H9 (cell line): ENCODE measurements around the gene PCGF5. TPM values are rescaled to one million over a fixed set of nuclear protein-coding genes. Genes with fewer than 3 reads are reported as not detected.

ENCODE experiments used
- DNase-seq: peaks from one replicate; pipeline ENCODE4 v3.0.0-alpha.2; 2017
- H2AFZ ChIP-seq: one replicate; pipeline ENCODE4 v1.6.1; 2013; ENCODE audit warnings: mild to moderate bottlenecking, low read length, control low read depth, moderate library complexity
- H2AK5ac ChIP-seq: 2 replicates; pipeline ENCODE4 v1.6.1; 2013; ENCODE audit warnings: low read length, control low read depth, mixed read lengths; ENCODE audit not compliant: insufficient read length
- H2BK120ac ChIP-seq: one replicate; pipeline ENCODE4 v1.6.1; 2013; ENCODE audit warnings: low read depth, mild to moderate bottlenecking, low read length, control low read depth, inconsistent platforms; ENCODE audit not compliant: poor library complexity, severe bottlenecking
- H2BK12ac ChIP-seq: 2 replicates; pipeline ENCODE4 v1.6.1; 2013; ENCODE audit warnings: low read length, control low read depth, mixed read lengths, low read depth; ENCODE audit not compliant: insufficient read length
- H2BK15ac ChIP-seq: 2 replicates; pipeline ENCODE4 v1.6.1; 2013; ENCODE audit warnings: low read depth, low read length, control low read depth
- H2BK20ac ChIP-seq: one replicate; pipeline ENCODE4 v1.6.1; 2013; ENCODE audit warnings: low read depth, mild to moderate bottlenecking, low read length, control low read depth, inconsistent platforms; ENCODE audit not compliant: poor library complexity, severe bottlenecking
- H2BK5ac ChIP-seq: 2 replicates; pipeline ENCODE4 v1.6.1; 2013; ENCODE audit warnings: low read length, control low read depth, mixed read lengths; ENCODE audit not compliant: insufficient read length
- H3K14ac ChIP-seq: 2 replicates; pipeline ENCODE4 v1.6.1; 2013; ENCODE audit warnings: low read length, control low read depth; ENCODE audit not compliant: insufficient read depth
- H3K18ac ChIP-seq: 2 replicates; pipeline ENCODE4 v1.6.1; 2013; ENCODE audit warnings: low read depth, mild to moderate bottlenecking, mixed read lengths, low read length, control low read depth; ENCODE audit not compliant: insufficient read length
- H3K23ac ChIP-seq: 2 replicates; pipeline ENCODE4 v1.6.1; 2013; ENCODE audit warnings: low read length, control low read depth, mixed read lengths, low read depth; ENCODE audit not compliant: insufficient read length
- H3K23me2 ChIP-seq: 2 replicates; pipeline ENCODE4 v1.6.1; 2013; ENCODE audit warnings: low read depth, mild to moderate bottlenecking, mixed read lengths, low read length, control low read depth; ENCODE audit not compliant: insufficient read length, poor library complexity, severe bottlenecking
- H3K27ac ChIP-seq: 2 replicates; pipeline ENCODE4 v1.5.1; 2013; ENCODE audit warnings: low read length, control low read depth, mixed read lengths, low read depth; ENCODE audit not compliant: insufficient read length
- H3K27me3 ChIP-seq: 2 replicates; pipeline ENCODE4 v1.6.1; 2013; ENCODE audit warnings: low read length, control low read depth, inconsistent platforms; ENCODE audit not compliant: insufficient read depth
- H3K4ac ChIP-seq: 2 replicates; pipeline ENCODE4 v1.6.1; 2013; ENCODE audit warnings: low read depth, mild to moderate bottlenecking, control low read depth, inconsistent platforms, low read length, moderate library complexity
- H3K4me1 ChIP-seq: 2 replicates; pipeline ENCODE4 v1.6.1; 2013; ENCODE audit warnings: low read length, control low read depth, inconsistent platforms; ENCODE audit not compliant: insufficient read depth
- H3K4me2 ChIP-seq: 2 replicates; pipeline ENCODE4 v1.6.1; 2013; ENCODE audit warnings: low read length, control low read depth, mixed read lengths; ENCODE audit not compliant: insufficient read length, insufficient read depth
- H3K56ac ChIP-seq: 2 replicates; pipeline ENCODE4 v1.6.1; 2013; ENCODE audit warnings: low read depth, mild to moderate bottlenecking, mixed read lengths, low read length, control low read depth; ENCODE audit not compliant: insufficient read length
- H3K79me1 ChIP-seq: 2 replicates; pipeline ENCODE4 v1.6.1; 2013; ENCODE audit warnings: low read depth, mild to moderate bottlenecking, moderate library complexity, low read length, control low read depth, inconsistent platforms; ENCODE audit not compliant: insufficient read depth, poor library complexity, severe bottlenecking
- H3K79me2 ChIP-seq: 2 replicates; pipeline ENCODE4 v1.6.1; 2013; ENCODE audit warnings: low read length, control low read depth, inconsistent platforms; ENCODE audit not compliant: insufficient read depth
- H3K9ac ChIP-seq: 2 replicates; pipeline ENCODE4 v1.6.1; 2013; ENCODE audit warnings: low read length, control low read depth, mixed read lengths; ENCODE audit not compliant: insufficient read length; ENCODE audit errors: extremely low read depth
- H3K9me3 ChIP-seq: one replicate; pipeline ENCODE4 v1.6.1; 2013; ENCODE audit warnings: low read depth, low read length, inconsistent platforms; ENCODE audit not compliant: control insufficient read depth
- H3T11ph ChIP-seq: one replicate; pipeline ENCODE4 v1.6.1; 2013; ENCODE audit warnings: mild to moderate bottlenecking, low read length, control low read depth, inconsistent platforms
- H4K20me1 ChIP-seq: one replicate; pipeline ENCODE4 v1.6.1; 2013; ENCODE audit not compliant: control insufficient read depth, insufficient read length, insufficient read depth
- H4K5ac ChIP-seq: 2 replicates; pipeline ENCODE4 v1.6.1; 2013; ENCODE audit warnings: low read depth, mild to moderate bottlenecking, mixed read lengths, low read length, control low read depth; ENCODE audit not compliant: insufficient read length
- H4K8ac ChIP-seq: replicated peaks from 2 replicates; pipeline ENCODE4 v1.6.1; 2013; ENCODE audit warnings: low read length, control low read depth, mixed read lengths, low read depth; ENCODE audit not compliant: insufficient read length
- H4K91ac ChIP-seq: 2 replicates; pipeline ENCODE4 v1.6.1; 2013; ENCODE audit warnings: low read depth, mild to moderate bottlenecking, moderate library complexity, mixed read lengths, low read length, control low read depth; ENCODE audit not compliant: insufficient read length
- H3K27ac Mint-ChIP-seq, 3 experiments: 2 replicates in 2 of 3; 3 replicates in 1 of 3; pipeline ENCODE4 v1.8.0; 2020 to 2021; ENCODE audit warnings: mixed read lengths in 3 of 3, mild to moderate bottlenecking in 1 of 3, moderate library complexity in 1 of 3
- H3K27me3 Mint-ChIP-seq: 2 replicates; pipeline ENCODE4 v1.8.0; 2021; ENCODE audit warnings: low read depth, mild to moderate bottlenecking, moderate library complexity, mixed read lengths
- H3K36me3 Mint-ChIP-seq, 3 experiments: 2 replicates in 2 of 3; 3 replicates in 1 of 3; pipeline ENCODE4 v1.8.0; 2020 to 2021; ENCODE audit warnings: low read depth in 3 of 3, mixed read lengths in 3 of 3; ENCODE audit not compliant: insufficient read depth in 1 of 3
- H3K4me1 Mint-ChIP-seq, 2 experiments: 2 replicates each; pipeline ENCODE4 v1.8.0; 2020; ENCODE audit warnings: mixed read lengths in 2 of 2
- H3K4me3 Mint-ChIP-seq, 2 experiments: 2 replicates in 1 of 2; 3 replicates in 1 of 2; pipeline ENCODE4 v1.8.0; 2020 to 2021; ENCODE audit warnings: mild to moderate bottlenecking in 2 of 2, mixed read lengths in 2 of 2, moderate library complexity in 1 of 2
- H3K9me3 Mint-ChIP-seq, 2 experiments: 2 replicates in 1 of 2; 3 replicates in 1 of 2; pipeline ENCODE4 v1.8.0; 2020; ENCODE audit warnings: mild to moderate bottlenecking in 2 of 2, mixed read lengths in 2 of 2, moderate library complexity in 1 of 2
- CTCF ChIP-seq: fragments of 200-600 bp; sonication (generic); conservative IDR thresholded peaks from 3 replicates; pipeline ENCODE4 v1.8.0; 2021; ENCODE audit warnings: antibody characterized with exemption, mild to moderate bottlenecking
- WGBS: extraction: QIAGEN DNeasy Blood & Tissue Kit; methylation state at CpG from one replicate; pipeline ENCODE4 v1.1.7; 2013; ENCODE audit warnings: missing lambda C conversion rate, low lambda C conversion rate, mixed read lengths; ENCODE audit not compliant: insufficient read length; ENCODE audit errors: extremely low coverage; 5-methylcytosine and 5-hydroxymethylcytosine counted together
- total RNA-seq: library from RNA; stranded (reverse); gene quantifications from 2 replicates; pipeline ENCODE4 v1.2.1, GENCODE V29; 2021

The PCGF5 gene
- total RNA-seq, 1 experiment from 2014 or later, result 6.9 TPM

GRCh38 chr10:91206837-91207474, 13.5 kb upstream of the PCGF5 start:
- Histone ChIP-seq H2AK5ac (no peak overlapping the region), H3K79me1 (no peaks in the 10 kb centered on the region), H3K14ac (no peak overlapping the region), H2AFZ (no peak overlapping the region), H3K27ac (no peak overlapping the region), H3K4me2 (no peak overlapping the region), H2BK120ac (no peak overlapping the region), H3K4me1 (peaks cover 3% of the 10 kb centered on the region; the same call in 1 of the 2 replicates), H4K5ac (no peak overlapping the region), H3K27me3 (no peaks in the 10 kb centered on the region), H3K9ac (no peak overlapping the region), H3T11ph (no peak overlapping the region), H3K79me2 (no peaks in the 10 kb centered on the region), H4K20me1 (no peaks in the 10 kb centered on the region), H3K23ac (no peak overlapping the region), H2BK5ac (no peak overlapping the region), H3K56ac (no peak overlapping the region), H2BK12ac (no peak overlapping the region), H4K91ac (no peak overlapping the region), H3K4ac (no peak overlapping the region), H2BK20ac (no peak overlapping the region), H3K18ac (no peak overlapping the region), H2BK15ac (no peak overlapping the region), H3K23me2 (no peaks in the 10 kb centered on the region), H4K8ac (no peak overlapping the region), H3K9me3 (no peaks in the 10 kb centered on the region)
- WGBS, result no CpG with 5 or more reads among the region's 3 CpGs
- DNase-seq, result no peak
- Mint-ChIP-seq H3K36me3 (no peaks in the 10 kb centered on the region), H3K9me3 (no peaks in the 10 kb centered on the region), H3K4me3 (no peak overlapping the region), H3K27me3 (peaks cover 23% of the 10 kb centered on the region), H3K4me1 (peaks cover 21 to 22% of the 10 kb centered on the region in 2 experiments), H3K27ac (peak overlapping the region in 1 of 3 experiments; percentile 54; a peak in 1 of 7 replicates)
- TF ChIP-seq CTCF, result no peak
